NCI-H187 treated with DMSO at 0.1 percent for 48 hours (cell line): ENCODE measurements around the gene KRTAP9-4.
"Not testable (repeated sequence)": the region's sequence is repeated elsewhere in the genome, so short reads cannot be mapped to it uniquely, and the experiment has no call there.

ENCODE experiments used
- DNase-seq: peaks from one replicate; lab custom pipeline; 2025; lab: John Stamatoyannopoulos, UW

The KRTAP9-4 gene

DNA sequence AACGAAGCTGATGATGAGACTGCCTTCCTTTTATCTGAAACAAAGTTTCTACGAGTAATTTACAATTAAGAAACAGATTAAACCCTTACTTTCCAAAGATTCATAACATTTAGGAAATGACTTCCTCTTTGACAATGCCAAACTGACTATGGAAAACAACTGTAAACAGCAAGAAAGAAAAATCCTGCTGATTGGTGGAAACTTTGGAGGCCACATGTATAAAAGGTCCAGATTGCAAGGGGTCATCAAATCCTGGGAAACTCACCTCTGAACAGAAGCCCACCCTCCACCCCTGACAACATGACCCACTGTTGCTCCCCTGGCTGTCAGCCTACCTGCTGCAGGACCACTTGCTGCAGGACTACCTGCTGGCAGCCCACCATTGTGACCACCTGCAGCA lies 15.6 kb downstream of the KRTAP9-4 start, which contains the start of gene KRTAP9-6:
Gene KRTAP9-6 (plus strand): TSS at position 301 of the 400 bp plus-strand sequence. CDS start 0 bp downstream, at position 301.
- DNase-seq, result no peak

DNA sequence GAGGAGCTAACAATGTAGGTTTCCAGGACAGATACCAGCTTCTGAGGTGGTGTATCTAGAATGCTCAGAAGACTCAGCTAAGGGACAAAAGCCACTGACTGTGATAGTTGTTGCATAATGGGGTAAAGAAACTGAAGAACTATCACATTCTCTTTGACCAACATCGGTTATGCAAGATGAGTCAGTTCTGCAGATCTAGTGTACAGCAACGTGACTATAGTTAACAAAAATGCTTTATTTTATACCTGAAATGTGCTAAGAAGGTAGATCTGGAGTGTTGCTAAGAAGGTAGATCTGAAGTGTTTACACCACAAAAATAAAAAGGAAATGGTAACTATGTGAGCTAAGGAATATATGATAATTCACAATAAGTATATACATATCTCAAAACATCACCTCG lies 18.2 kb downstream of the KRTAP9-4 start:
- no peak for DNase-seq

DNA sequence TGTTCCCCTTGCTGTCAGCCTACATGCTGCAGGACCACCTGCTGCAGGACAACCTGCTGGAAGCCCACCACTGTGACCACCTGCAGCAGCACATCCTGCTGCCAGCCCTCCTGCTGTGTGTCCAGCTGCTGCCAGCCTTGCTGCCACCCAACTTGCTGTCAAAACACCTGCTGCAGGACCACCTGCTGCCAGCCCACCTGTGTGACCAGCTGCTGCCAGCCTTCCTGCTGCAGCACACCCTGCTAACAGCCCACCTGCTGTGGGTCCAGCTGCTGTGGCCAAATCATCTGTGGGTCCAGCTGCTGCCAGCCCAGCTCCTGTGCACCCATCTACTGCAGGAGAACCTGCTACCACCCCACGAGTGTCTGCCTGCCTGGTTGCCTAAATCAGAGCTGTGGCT lies 21.8 kb downstream of the KRTAP9-4 start:
- not testable (repeated sequence) for DNase-seq

DNA sequence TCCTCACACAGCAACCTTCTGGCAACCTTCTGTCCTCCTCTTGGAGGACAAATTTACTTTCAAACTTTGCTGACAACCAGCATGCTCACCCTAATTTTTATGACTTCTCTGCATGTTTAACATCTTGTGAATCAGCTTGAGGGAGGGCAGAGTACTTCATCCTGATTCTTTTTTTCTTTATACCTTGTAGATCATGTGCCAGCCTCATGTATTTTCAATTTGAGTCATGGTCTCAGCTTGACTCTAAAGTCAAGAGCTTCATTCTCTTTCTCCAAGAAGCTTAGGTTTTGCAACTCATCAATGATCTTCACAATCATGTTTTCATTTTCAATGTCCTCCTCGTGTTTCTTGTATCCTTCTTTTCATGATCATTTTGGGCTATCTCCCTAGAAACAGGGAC lies 22.4 kb downstream of the KRTAP9-4 start:
- DNase-seq, result no peak

DNA sequence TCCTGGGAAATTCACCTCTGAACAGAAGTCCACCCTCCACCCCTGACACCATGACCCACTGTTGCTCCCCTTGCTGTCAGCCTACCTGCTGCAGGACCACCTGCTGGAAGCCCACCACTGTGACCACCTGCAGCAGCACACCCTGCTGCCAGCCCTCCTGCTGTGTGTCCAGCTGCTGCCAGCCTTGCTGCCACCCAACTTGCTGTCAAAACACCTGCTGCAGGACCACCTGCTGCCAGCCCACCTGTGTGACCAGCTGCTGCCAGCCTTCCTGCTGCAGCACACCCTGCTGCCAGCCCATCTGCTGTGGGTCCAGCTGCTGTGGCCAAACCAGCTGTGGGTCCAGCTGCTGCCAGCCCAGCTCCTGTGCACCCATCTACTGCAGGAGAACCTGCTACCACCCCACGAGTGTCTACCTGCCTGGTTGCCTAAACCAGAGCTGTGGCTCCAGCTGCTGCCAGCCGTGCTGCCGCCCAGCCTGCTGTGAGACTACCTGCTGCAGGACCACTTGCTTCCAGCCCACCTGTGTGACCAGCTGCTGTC lies 26.2 kb downstream of the KRTAP9-4 start, which contains the start of gene KRTAP9-7:
Gene KRTAP9-7 (plus strand): TSS at position 51 of the 543 bp plus-strand sequence. CDS start 0 bp downstream, at position 51.
- DNase-seq, result not testable (repeated sequence)

DNA sequence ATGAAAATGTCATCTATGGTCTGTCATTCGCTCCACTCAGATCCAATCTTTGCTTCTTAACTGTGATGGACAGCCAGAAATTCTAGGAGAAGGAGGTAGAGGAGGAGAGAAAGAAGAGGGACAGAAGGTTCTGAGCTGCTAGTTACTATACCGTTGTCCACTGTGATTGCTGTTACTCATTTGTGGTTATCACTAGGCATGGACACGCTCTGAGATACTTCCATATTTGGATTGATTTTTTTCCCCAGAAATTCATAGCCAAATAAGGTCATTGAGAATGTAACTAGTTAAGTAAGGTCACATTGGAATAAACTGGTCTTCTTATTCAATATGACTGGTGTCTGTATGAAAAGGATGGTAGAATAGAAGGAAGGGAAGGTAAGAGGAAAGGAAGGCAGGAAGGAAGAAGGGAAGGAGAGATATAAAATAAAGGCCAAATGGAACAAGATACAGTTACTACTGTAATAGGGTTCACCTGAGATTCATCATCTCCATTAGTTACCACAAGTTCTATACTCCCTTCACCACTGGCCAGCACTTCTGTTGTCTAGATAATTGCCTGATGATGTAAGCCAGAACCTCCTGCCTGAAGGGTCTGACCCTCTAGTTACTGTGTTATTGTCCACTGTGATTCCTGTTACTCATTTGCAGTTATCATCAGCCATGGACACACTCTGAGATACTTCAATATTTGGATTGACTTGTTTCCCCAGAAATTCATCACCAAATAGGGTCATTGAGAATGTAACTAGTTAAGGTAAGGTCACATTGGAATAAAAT lies 28.9 kb downstream of the KRTAP9-4 start:
- no peak for DNase-seq

DNA sequence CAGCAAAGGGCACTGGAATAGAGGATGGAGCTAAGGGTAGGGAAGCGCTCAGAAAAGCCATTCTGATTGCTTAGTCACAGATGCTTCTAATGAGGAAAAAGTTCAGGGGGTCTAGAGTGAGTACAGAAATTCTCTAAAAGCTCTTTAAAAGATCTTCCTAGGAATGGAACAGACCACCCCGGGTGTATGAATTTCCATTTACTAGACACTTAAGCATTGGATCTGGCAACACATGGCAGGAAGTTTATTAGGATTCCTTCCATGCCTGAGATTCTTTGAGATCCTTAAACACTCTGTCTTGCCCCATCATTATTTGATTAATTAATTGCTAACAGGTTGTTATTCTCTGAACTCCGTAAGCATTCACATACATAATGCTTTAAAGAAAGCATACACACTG lies 34.6 kb downstream of the KRTAP9-4 start:
- no peak for DNase-seq

DNA sequence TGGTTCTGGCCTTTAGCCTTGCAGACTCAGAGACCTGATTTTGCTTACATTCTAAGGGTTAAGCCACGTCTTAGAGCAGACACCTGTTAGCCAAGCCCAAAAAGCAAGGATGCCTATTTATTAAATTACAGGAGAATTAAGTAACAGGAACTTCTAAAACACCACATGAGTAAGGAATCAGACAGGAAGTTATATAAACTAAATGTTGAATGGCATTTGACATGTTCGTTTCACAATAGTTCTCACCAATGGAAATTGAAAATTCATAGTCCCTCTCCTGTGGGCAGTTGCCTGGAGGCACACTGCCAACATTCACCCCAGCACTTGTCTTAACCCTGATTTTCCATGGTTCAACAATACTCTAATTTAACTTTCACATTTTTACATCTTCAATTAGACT lies 35.1 kb downstream of the KRTAP9-4 start:
- DNase-seq, result no peak

DNA sequence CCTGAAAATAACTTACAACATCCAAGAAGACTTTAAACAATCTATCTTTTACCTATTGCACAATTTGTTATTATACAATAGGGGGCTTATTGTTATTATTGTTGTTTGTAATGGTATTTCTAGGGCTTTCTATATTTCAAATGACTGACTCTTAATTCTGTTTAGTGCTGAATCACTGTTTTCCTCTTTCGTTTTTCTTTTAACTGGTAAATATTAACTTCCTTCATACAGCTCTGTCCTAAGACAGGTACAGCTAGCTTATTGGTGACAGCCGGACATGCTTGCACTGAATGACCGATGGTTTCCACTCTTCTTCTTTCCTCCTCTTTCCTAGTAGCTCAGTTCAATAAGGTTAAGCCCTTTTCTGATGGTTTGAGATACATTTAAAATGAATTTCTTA lies 37.6 kb downstream of the KRTAP9-4 start:
- DNase-seq, result no peak

DNA sequence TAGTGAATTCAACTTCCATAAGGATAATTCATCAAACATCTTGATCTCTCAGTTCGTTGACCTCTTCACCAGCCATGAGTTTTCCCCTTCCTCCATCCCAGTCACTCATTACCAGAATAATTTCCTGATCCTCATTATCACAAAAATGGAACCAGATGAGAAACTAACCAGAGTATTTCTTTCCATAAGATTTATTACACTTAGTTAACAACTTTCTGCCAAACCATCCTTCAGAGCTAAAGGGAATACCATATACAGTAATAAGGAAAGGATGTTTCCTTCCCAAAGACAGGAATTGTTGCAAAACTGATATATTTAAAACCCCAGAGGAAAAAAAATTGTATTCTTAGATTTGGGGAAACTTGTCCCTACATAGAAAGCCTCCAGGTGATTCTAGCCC lies 44.5 kb downstream of the KRTAP9-4 start:
- no peak for DNase-seq

DNA sequence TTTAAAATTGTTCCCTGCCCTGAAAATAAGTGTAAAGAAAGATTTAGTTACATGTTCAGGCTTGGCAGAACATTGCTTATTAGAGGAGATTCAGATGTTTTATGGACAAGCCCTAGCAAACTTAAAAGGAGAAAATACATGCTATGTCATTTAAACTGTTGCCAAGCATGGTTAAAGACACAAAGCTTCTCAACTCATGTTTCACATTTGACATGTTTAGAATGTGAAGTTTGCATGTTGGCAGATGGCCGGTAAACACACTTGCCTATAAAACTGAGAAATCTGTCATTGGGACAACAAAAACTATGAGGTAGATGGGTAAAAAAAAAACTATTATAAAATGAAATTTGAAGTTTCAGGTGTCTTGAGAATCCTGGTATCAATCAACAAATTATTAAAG lies 47.4 kb downstream of the KRTAP9-4 start:
- no peak for DNase-seq

DNA sequence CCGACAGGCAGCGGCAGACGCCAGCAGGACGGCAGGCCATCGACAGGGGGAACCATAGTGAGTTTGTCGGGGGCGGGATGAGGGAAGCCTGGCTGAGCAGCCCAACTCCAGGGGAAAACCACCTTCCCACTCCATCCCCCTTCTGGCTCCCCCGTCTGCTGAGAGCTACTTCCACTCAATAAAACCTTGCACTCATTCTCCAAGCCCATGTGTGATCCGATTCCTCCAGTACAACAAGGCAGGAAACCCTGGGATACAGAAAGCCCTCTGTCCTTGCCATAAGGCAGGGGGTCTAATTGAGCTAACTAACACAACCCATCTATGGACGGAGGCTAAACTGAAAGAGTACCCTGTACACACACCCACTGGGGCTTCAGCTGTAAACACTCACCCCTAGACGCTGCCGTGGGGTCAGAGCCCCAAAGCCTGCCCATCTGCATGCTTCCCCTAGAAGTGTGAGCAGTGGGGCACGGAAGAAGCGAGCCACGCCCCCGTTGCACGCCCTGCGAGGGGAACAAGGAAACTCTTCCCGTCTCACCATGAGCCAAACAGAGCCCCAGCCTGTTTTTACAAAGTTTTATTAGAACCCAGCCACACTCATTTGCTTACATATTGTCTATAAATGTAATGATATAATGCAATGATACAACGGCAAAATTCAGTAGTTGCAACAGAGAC lies 49.1 kb downstream of the KRTAP9-4 start:
- DNase-seq, result no peak
